GM19397 (cell line): Measurements from ENCODE around the gene FOXF2.
"Not testable (repeated sequence)": the region's sequence is repeated elsewhere in the genome, so short reads cannot be mapped to it uniquely, and the experiment has no call there.

Experiments
- ATAC-seq: cut with Tn5 transposase; IDR thresholded peaks from one replicate; pipeline ENCODE4 v1.9.1; 2021; ENCODE audit warnings: mild to moderate bottlenecking, moderate library complexity; ENCODE audit not compliant: unreplicated experiment

FOXF2 gene

DNA sequence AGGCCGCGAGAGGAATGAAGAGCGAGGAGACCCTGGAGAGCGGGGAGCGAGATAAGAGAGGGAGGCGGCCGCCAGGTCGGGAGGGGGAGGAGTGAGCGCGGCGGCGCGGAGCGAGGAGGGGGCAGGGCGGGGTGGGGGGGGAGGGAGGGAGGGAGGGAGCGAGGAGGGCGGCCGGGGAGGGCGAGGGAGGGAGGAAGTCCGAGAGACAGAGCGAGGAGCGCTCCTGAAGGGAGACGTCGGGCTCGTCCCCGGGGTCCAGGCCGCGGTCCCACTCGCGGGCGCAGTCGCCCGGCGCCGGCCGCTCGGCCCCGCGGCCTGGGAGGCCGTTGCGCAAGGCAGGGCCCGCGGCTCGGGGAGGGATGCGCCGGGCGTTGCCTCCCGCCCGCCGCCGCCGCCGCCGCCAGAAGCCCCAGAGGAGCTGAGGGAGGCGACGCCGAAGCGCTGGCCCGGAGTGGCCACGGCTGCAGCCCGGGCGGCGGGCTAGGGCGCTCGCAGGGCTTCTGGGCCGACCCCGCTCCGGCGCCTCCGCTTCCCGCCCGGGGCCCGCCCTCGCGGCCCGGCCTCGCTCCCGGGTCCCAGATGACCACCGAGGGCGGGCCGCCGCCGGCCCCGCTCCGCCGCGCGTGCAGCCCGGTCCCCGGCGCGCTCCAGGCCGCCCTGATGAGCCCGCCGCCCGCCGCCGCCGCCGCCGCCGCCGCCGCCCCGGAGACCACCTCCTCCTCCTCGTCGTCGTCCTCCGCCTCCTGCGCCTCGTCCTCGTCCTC, at the start of gene FOXF2:
FOXF2 (plus strand) TSS at position 208 of the 764 bp plus-strand sequence; CDS start at position 580, 372 bp downstream.
- ATAC-seq, result no peak

DNA sequence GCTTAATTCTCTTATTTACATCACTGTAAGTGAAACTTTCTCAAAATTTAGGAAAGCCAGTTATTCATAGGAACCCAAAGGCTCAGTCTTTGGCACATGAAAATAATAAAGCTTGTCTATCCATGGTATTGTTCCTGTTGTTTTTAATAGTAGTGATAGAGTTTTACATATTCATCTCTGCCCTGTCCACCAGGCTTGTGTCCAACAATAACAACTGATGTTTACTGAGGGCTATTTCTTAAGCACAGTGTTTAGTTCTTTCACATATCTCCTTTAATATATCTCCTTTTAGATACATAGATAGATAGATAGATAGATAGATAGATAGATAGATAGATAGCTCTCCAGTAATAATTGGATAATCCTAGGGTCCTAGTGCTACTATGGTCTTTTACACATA, 43.3 kb upstream of the FOXF2 start:
- ATAC-seq, result no peak

DNA sequence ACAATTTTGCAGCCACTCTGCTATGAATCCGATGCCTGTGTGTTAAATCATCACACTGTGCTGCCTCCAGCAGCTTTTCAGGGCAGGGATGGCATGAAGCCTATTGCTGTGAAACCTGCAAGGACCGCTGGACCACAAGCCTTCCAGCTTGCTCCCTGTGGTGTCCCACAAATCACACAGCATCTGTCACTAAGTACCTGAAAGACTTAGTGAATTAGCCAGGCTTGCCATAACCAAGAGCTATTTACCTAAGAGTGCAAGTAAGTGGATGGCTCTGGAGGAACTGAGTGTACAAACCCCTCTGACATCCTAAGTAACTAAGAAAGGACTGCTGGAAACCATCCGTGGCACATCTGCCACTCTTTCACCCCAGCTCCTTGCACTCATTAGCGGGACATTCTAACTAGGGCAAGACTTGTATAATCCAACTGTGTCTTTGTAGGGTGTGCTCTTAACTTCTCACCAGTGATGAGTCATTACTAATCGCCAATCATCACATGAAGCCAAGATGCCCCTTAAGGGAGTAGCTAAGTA, 42.8 kb upstream of the FOXF2 start:
- ATAC-seq, result no peak

DNA sequence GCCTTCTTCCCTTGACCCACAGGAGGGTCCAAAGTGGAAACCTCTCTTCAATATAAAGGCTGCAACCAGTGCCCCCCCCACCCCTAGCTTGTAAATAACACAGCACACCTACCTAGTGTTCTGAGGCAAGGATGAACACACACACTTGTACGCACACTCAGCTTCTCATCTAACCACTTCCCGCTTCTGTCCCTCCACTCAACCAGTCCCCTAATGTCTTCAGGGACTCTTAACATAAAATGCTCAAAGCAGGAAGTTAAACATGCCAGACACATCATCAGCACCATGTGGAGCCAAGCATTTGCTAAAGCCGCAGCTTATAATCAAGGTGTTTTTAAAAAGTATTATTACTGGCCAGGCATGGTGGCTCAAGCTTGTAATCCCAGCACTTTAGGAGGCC, 42.2 kb upstream of the FOXF2 start:
- ATAC-seq, result no peak

DNA sequence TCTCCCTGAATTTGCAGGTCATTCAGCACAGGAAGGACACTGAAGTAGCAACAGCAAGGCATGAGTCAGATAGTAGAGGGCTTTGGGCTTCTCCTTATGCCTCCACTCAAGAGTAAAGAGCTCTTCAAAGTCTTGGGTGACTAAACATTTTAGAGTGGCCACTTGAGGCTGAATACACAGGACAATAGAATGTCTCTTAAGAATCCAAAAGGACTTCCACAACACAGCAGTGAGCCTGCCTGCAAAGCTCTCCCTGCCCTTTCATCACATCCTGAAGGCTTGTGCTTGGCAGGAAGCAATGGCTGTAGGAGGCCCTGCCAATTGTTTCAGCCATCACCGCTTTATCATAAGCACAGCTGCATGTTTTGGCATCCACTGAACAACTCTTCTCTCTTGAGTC, 40.7 kb upstream of the FOXF2 start:
- no peak for ATAC-seq

DNA sequence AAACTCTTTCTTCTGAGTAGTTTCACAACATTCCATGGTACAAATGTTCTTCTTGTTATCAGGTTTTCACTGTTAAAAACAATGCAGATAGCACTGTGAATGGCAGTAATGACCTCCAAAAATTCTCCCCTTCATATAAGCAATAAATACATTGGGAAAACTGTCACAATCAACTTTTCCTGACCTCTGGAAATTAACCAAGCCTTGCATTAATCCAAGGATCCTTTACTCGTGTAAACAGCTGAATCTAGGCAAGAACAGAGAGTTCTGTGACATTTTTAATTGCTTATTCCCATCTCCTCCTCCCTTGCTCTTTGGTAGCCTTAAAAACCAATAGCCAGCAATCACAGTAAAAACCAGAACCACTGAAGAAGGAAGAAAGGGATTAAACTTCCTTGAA, 39.7 kb upstream of the FOXF2 start:
- ATAC-seq, result no peak

DNA sequence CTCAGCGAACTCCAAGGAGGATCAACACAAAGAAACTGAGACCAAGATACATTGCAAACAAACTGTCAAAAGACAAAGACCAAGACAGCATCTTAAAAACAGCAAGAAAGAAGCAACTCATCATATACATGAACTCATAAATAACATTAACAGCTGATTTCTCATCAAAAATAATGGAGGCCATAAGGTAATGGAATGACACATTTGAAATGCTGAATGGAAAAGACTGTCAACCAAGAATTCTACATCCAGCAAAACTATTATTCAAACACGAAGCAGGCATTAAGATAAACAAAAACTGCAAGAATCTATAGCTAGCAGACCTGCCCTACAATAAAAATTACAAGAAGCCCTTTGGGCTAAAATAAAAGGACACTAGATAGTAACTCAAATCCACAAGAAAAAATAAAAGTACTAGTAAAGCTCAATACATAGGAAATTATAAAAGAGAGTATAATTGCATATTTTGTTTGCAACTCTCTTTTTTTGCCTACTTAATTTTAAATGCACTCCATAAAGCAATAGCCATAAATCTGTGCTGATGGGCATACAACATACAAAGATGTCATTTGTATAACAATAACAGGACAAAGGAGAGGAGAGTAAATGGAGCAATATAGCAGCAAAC, 37.9 kb upstream of the FOXF2 start:
- no peak for ATAC-seq

DNA sequence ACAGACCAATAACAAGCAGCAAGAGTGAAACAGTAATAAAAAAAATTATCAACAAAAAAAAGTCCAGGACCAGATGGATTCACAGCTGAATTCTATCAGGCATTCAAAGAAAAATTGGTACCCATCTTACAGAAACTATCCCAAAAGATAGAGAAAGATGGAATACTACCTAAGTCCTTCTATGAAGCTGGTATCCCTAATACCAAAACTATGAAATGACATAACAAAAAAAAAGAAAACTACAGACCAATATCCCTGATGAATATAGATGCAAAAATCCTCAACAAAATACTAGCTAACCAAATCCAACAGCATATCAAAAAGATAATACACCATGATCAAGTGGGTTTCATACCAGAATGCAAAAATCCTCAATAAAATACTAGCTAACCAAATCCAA, 34.3 kb upstream of the FOXF2 start:
- not testable (repeated sequence) for ATAC-seq

DNA sequence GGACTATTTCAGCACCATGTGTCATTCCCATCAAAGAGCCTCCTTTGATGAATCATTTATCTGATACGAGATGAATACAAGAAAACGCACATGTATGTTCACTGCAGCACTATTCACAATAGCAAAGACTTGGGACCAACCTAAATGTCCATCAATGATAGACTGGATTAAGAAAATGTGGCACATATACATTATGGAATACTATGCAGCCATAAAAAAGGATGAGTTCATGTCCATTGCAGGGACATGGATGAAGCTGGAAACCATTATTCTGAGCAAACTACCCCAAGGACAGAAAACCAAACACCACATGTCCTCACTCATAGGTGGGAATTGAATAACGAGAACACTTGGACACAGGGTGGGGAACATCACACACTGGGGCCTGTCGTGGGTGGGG, 27.7 kb upstream of the FOXF2 start:
- ATAC-seq, result not testable (repeated sequence)

DNA sequence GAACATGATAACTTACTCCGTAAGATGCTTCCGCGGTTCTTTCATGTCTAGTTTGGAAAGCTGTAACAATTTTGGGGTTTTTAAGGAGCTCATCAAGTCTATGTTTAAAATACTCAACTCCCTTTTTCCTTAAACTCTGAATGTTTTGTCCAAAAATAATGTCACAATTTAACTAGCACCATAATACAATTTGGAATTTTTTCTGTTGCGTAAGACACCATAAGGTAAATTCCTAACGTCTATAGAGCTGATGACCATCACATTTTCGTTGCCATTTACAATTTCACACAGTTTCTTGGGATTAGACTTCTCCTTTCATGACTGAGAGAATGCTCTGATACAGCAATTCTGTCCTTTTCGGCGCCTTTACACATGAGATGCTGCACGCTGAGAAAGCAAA, 26.7 kb upstream of the FOXF2 start:
- no peak for ATAC-seq

DNA sequence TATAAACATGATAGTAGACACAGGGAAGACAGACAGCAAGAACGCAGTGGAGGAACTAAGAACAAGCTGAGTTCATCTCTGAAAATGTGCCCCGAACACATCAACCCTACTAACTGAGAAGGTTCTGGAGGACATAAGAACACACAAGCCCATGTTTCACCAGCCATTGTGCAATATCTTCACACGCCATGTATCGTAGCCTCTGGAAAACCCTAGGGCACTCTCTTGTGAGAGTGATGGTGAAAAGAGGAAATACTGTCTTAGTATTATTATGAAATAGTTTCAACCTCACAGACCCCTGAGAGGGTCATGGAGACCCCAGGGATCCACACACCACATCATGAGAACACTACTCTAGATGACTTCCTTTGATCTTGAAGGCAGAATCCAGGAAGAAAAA, 26.1 kb upstream of the FOXF2 start:
- ATAC-seq, result no peak

DNA sequence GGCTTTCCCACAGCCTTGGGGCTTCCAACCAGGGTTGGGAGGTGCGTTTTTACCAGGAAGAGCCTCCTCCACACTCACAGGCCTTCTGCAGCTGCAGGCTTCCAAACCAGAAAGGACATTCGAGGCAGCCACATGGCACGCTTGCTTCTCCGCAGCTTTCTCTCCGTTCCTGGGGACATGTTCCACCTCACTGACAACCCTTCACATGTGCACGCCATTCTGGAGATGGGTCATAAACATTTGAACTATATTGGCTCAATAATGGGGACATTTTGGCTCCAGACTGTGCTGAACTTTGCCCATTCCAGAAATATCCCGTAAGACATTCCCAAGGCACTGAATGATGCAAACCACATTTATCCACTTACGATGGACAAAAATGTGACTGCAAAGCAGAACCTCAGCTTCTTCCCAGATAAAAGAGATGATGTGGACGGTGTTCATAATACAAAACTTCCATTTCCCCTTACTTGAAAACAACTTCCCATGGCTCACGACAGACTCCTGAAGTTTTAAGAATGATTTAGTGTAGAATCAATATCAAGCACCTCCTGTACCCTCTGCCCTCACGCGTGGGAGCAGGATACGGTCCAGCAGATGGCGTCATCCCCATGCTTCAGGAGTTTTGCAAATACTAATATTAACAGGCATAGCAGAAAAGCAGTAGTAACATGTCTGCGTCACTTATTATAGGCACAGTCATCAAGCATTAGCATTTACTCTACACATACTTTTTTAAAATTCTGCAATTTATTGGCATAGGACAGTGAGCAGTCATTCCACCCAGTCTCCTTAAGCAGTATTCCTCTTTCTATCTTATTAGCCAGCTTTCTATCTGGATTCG, 25.4 kb upstream of the FOXF2 start:
- no peak for ATAC-seq

DNA sequence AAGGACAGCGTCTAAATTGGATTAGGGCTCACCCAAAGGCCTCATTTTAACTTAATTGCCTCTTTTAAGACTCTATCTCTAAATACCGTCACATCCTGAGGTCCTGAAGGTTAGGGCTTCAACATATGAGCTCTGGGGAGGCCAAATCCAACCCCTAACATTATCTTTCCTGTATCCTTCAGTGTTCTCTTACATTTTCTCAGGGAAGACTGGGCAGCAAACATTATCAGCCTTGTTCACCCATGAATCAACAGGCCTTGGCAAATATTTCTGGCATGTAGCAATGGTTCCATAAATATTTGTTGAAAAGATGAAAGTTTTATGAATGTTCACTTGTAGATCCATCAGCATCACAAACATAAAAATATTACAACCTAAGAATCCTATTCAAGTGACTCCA, 24.6 kb upstream of the FOXF2 start:
- ATAC-seq, result no peak

DNA sequence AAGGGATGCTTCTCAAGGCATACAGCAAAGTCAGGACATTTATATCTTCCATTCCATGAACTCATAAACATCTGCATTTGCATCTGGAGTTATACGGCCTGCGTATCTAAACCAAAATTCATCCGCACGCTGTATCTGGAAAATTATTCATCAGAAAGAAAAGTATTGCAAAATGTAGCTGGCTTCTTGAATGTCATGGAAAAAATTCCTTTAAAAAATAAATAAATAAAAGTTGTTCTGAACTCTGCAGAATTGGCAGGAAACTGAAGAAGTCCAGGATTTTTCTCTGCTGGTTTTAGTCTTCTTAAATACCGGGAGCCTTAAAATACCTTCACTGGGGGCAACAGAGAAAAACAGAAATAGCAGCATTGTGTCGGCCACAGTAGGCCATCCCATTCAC, 23.7 kb upstream of the FOXF2 start:
- ATAC-seq, result no peak

DNA sequence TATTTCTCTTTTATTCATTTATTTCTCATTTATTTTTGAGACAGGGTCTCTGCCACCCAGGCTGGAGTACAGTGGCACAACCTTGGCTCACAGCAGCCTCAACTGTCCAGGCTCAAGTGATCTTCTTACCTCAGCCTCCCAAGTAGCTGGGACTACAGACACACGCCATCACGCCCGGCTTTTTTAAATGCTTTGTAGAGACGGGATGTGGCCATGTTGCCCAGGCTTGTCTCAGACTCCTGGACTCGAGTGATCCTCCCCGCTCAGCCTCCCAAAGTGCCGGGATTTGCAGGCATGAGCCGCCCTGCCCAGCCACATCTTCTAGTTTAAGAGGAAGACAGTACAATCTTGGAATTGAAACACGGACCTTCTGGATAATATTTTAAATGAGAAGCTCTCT, 21.6 kb upstream of the FOXF2 start:
- ATAC-seq, result no peak

DNA sequence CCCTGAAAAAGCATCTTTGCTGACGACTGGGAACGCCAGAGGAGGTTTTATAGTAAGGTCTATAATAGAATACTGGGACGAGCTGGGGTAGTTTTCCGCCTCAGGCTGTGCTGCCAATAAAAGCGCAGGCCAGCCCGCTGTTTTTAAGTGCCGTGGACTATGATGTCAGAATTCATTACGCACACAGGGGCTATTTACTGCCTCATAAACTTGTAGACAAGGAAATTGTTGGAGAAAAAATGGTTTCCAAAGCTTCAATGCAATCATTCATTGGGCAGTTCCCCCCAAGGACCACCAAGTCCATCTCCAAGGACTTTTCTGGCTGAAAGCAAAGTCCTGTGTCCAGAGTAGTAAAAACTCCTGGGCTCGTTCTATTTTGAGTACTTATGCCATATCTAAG, 20.4 kb upstream of the FOXF2 start:
- ATAC-seq, result no peak

DNA sequence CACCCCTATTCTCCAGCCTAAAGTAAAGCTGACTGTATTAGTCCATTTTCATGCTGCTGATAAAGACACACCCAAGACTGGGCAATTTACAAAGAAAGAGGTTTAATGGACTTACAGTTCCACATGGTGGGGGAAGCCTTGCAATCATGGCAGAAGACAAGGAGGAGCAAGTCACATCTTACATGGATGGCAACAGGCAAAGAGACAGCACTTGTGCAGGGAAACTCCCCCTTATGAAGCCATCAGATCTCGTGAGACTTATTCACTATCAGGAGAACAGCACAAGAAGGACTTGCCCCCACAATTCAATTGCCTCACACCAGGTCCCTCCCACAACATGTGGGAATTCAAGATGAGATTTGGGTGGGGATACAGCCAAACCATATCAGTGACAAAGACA, 19.7 kb upstream of the FOXF2 start:
- not testable (repeated sequence) for ATAC-seq

DNA sequence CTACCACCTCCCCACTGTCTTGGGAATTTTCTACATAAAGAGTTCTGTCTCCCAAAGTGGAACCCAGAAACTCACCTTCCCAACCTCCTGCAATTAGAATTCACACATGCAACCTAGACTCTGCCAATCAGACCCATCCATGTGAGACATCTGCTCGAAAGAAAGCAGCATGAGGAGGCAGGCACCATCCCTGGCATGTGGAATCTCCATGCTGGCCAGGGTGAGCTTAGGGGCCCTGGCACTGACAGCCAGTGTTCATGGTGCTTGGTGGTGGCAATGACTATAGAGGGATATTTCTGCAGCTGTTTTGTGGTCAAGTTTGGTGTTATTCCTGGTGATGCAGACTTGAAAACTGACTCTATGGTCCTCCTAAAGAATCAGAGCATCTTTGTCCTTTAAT, 17.4 kb upstream of the FOXF2 start:
- no peak for ATAC-seq

DNA sequence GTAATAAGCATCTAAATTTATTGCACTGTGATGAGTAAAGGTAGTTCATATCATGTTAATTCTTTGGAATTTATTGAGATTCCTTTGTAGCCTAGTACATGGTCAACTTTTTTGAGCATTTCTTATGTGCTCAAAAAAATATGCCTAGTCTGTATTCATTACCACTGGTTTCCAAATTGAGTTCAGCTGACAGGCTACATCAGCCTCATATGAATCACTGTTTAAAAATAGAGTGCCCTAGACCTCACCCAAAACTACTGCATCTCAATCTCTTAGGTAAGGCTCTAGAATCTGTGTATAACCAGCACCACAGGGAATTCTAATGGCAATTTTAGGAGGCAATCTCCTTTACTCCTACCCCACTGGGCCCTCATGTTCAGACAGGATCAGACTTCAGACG, 16.7 kb upstream of the FOXF2 start:
- no peak for ATAC-seq

DNA sequence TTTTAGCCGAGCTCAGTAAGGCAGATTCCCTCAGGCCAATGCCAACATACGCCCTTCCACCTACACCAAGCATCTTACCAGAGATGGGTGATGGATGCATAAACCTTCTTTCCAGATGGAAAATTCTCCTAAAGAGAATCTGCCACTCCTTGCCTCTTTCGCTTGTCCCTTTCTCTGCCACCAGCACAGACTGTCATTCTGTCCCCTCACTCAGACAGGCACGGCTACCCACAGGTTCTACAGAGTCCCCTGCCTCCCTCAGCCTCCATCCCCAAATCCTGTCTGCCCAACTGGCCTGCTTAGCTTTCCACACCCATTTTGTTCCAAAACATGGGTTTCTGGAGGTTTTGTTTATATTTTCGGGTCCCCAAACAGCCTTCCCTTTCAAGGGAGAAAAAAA, 12.7 kb upstream of the FOXF2 start:
- no peak for ATAC-seq

DNA sequence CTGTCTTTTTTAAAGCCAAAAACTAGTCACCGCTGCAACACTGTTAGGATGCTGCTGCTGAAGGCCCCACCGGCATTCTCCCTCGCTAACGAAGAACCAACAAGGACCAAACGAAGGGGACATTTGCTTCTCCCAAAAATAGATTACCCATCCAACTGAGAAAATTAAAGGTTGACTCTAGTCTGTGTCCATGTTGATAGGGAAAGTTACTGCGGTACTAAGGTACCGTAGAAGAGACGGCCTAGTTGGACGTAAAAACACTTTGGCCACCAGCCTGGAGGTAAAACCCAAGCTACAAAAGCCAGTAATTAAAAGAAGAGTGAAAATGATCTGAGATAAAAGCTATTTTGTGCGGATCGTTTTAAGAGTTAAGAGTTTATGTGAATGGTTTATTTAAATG, 11.8 kb upstream of the FOXF2 start:
- no peak for ATAC-seq
